Uterus (tissue), 4 donors: ENCODE results near the gene SLC39A6. TPM values are rescaled to one million over a fixed set of nuclear protein-coding genes. Genes with fewer than 3 reads are reported as not detected.

Experiments
- DNase-seq, 2 donors: peaks; one replicate each; pipeline ENCODE4 v3.0.0-alpha.2; 2019 to 2020
- H3K27ac ChIP-seq, 2 donors: fragments of 200-600 bp; sonication (generic); 1 replicate in 1 of 2; 2 replicates in 1 of 2; pipeline ENCODE4 v1.5.1; 2016 to 2018
- H3K27me3 ChIP-seq, 2 donors: fragments of 200-600 bp; sonication (generic); one replicate each; pipeline ENCODE4 v1.5.1; 2018 to 2019; ENCODE audit warnings: control low read depth in 1 of 2
- H3K36me3 ChIP-seq, 2 donors: fragments of 200-600 bp; sonication (generic); one replicate each; pipeline ENCODE4 v1.5.1; 2019; ENCODE audit warnings: control low read depth in 1 of 2
- H3K4me1 ChIP-seq, 2 donors: fragments of 200-600 bp; sonication (generic); one replicate each; pipeline ENCODE4 v1.5.1; 2018 to 2019; ENCODE audit warnings: control low read depth in 1 of 2
- H3K4me3 ChIP-seq, 2 donors: fragments of 200-600 bp; sonication (generic); 1 replicate in 1 of 2; 2 replicates in 1 of 2; pipeline ENCODE4 v1.5.1; 2018 to 2019; ENCODE audit warnings: mild to moderate bottlenecking in 1 of 2
- H3K9me3 ChIP-seq, 2 donors: fragments of 200-600 bp; sonication (generic); one replicate each; pipeline ENCODE4 v1.5.1; 2019; ENCODE audit warnings: control low read depth in 1 of 2
- POLR2A ChIP-seq, 2 donors: fragments of 450-650 bp; IDR thresholded peaks; one replicate each; pipeline ENCODE4 v1.6.1; 2016; ENCODE audit warnings: antibody characterized with exemption in 2 of 2, mild to moderate bottlenecking in 1 of 2, moderate library complexity in 1 of 2
- intact Hi-C: fragments of 100-400 bp; cut with DNase I; formaldehyde crosslinking; loops from one replicate; pipeline ENCODE4 v1.15.1; 2023; ENCODE audit warnings: low total_unique reads
- total RNA-seq, 4 donors: library from RNA; depleted of rRNA in 3 of 4; stranded (reverse); fragments of >200 nt in 3 of 4; gene quantifications; one replicate each; pipeline versions ENCODE4 v1.1.0 to v1.2.4, GENCODE V29; 2014 to 2023
- TF ChIP-seq, protein P1 (sequence below), 4 experiments: fragments of 200-600 bp in 2 of 4; fragments of 450-650 bp in 2 of 4; sonication (generic) in 2 of 4; IDR thresholded peaks; one replicate each; pipeline ENCODE4 v1.5.1; 2016 to 2019; ENCODE audit warnings: antibody characterized with exemption in 4 of 4, mild to moderate bottlenecking in 2 of 4, moderate library complexity in 1 of 4
- donor health status: DM: yes; HTN: yes; CAD: no.

SLC39A6 gene
- total RNA-seq, 4 donors from 2014 or later = 7.7 to 90.6 (median 31.1) TPM

DNA sequence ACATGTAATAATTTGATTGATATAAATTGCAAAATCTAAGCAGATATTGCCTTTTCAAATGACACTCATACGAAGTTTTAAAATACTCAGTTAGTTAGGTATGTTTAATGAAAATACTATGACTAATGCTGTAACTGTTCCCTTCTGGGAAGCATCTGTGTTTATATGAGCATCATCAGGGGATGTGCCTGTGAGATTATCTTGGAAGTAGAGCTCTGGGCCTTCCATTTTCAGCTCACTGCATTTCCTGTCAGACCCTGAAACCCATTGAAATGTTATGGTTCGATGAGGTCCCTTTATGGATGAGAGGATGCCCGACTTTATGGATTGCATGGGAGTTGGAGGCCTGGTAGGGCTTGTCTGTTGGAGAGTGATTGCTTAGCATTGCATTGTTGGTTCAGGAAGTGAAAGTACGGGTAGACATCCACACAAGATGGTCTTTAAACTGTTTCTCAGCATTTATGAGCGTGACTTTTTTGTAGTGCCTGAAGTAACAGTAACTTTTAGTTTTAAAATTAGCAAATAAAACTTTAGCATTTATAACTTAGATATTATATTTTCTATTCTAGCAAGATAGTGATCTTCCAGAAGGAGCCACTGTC is 29.2 kb upstream of the SLC39A6 start:
- DNase-seq = no peak

DNA sequence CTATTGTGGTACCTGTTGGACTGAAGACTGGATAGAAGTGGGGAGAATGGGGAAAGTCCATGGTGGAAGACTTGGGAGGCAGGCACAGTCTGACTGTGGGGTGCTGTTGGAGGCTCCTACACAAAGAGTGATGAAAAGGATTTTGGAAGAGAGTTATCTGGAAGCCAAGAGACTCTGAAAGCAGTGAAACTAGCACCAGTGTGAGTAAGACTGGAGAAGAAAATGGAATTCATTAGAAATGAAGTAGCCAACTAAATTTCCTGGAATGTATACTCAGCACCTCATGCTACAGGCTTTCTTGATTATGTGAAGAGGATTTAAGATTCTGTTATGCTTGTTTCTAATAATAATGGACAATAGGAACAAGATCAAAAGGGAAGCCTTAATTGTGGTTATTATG is 28.3 kb upstream of the SLC39A6 start:
- intact Hi-C loops = no loop called here
- H3K27me3 ChIP-seq = no peaks in the 10 kb centered on the region
- no peak overlapping the region for H3K27ac ChIP-seq
- TF ChIP-seq, protein P1, sequence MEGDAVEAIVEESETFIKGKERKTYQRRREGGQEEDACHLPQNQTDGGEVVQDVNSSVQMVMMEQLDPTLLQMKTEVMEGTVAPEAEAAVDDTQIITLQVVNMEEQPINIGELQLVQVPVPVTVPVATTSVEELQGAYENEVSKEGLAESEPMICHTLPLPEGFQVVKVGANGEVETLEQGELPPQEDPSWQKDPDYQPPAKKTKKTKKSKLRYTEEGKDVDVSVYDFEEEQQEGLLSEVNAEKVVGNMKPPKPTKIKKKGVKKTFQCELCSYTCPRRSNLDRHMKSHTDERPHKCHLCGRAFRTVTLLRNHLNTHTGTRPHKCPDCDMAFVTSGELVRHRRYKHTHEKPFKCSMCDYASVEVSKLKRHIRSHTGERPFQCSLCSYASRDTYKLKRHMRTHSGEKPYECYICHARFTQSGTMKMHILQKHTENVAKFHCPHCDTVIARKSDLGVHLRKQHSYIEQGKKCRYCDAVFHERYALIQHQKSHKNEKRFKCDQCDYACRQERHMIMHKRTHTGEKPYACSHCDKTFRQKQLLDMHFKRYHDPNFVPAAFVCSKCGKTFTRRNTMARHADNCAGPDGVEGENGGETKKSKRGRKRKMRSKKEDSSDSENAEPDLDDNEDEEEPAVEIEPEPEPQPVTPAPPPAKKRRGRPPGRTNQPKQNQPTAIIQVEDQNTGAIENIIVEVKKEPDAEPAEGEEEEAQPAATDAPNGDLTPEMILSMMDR (IDR thresholded peaks at IDR 0.05) = no peak
- no peak for TF ChIP-seq POLR2A (IDR thresholded peaks at IDR 0.05)
- no peaks in the 10 kb centered on the region for H3K36me3 ChIP-seq
- no peak overlapping the region for H3K4me3 ChIP-seq
- no peaks in the 10 kb centered on the region for H3K9me3 ChIP-seq
- no peak for DNase-seq
- H3K4me1 ChIP-seq = no peaks in the 10 kb centered on the region

More for the DNA sequence above, 29.2 kb upstream of the SLC39A6 start:
- H3K4me1 ChIP-seq = no peaks in the 10 kb centered on the region
- H3K4me3 ChIP-seq = no peak overlapping the region
- H3K36me3 ChIP-seq = no peaks in the 10 kb centered on the region
- intact Hi-C loops = no loop called here
- no peaks in the 10 kb centered on the region for H3K9me3 ChIP-seq
- H3K27me3 ChIP-seq = no peaks in the 10 kb centered on the region
- no peak for TF ChIP-seq POLR2A (IDR thresholded peaks at IDR 0.05)
- TF ChIP-seq, protein P1 (IDR thresholded peaks at IDR 0.05) = no peak
- no peak overlapping the region for H3K27ac ChIP-seq

DNA sequence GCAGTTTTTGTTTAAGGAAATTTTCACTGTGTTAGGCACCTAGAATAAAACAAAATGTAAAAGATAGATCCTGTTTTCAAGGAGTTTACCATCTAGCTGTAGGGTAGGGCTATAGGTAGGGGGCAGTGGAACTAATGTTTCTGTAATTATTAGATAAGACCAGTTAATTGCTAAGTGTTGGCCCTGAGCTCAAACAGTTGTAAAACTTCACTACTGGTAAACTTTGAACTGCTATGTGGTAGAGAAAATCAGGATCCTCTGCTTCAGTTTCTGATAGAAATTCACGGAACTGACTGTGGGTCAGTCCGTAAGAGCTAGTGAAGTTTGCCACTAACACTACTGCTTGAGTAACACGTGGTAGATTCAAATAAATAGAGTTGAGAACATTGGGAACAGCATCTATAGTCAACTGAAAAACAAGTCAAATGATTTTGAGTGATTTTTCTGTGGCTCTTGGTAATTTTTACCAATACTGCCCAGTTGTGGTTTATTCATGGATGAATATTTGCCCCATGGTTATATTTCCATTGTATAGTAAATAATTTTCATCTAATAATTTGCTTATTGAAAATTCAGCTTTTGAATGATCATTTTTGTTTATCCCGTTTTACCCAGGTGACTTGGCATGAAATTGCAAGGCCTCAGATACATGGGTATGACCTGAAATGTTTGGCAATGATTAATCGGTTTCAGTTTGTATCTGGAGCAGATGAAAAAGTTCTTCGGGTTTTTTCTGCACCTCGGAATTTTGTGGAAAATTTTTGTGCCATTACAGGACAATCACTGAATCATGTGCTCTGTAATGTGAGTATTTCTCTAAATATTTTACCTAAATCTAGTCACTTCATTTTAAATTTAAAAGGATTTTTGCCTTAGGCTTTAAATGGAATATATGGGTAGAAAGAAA is 27.0 kb upstream of the SLC39A6 start:
- H3K36me3 ChIP-seq = no peaks in the 10 kb centered on the region
- TF ChIP-seq, protein P1 (IDR thresholded peaks at IDR 0.05) = no peak
- TF ChIP-seq POLR2A (IDR thresholded peaks at IDR 0.05) = no peak
- intact Hi-C loops = no loop called here
- no peaks in the 10 kb centered on the region for H3K27me3 ChIP-seq
- no peak overlapping the region for H3K27ac ChIP-seq
- H3K4me1 ChIP-seq = no peaks in the 10 kb centered on the region
- no peaks in the 10 kb centered on the region for H3K9me3 ChIP-seq
- H3K4me3 ChIP-seq = no peak overlapping the region
- no peak for DNase-seq

DNA sequence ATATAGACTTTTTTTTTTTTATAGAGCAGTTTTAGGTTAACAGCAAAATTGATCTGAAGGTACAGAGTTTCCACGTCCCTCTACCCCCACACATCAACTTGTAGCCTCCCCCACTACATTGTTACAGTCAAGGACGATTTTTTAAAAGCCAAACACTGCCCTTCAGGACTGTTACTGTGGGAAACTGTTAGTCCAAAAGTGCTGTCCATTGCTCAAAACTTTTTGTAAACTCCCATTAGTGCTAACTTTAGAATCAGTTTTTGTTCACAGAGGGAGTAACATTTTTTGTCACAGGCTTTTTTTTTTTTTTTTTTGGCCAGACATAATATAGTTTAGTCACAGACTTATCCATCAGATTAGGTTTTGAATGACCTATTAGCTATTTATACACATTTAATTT is 24.6 kb upstream of the SLC39A6 start:
- TF ChIP-seq POLR2A (IDR thresholded peaks at IDR 0.05) = no peak
- TF ChIP-seq, protein P1 (IDR thresholded peaks at IDR 0.05) = no peak
- Histone ChIP-seq H3K27ac (no peak overlapping the region), H3K27me3 (no peaks in the 10 kb centered on the region), H3K36me3 (no peaks in the 10 kb centered on the region), H3K9me3 (no peaks in the 10 kb centered on the region), H3K4me1 (no peaks in the 10 kb centered on the region), H3K4me3 (no peak overlapping the region)
- intact Hi-C loops = no loop called here
- DNase-seq = no peak

DNA sequence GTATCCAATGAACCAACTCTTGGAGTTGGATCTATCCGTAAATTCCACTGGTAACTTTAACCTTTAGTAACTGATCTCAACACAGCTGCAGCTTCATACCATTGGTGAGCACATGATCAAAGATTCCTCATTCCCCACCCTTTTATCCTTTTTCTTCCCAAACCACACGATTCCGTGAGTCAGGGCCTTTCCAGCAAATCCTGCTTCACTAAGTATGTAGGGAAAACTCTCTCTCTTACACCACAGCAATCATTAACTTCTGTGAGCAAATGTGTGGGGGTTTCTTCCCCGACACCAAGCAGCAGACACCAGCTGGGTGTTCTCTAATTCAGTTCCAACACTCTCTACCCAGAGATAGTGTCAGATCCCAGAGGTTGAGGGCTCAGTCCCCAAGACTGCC is 24.1 kb upstream of the SLC39A6 start:
- no peak overlapping the region for H3K27ac ChIP-seq
- no peaks in the 10 kb centered on the region for H3K27me3 ChIP-seq
- H3K4me3 ChIP-seq = no peak overlapping the region
- H3K4me1 ChIP-seq = no peaks in the 10 kb centered on the region
- intact Hi-C loops = no loop called here
- no peak for DNase-seq
- no peak for TF ChIP-seq POLR2A (IDR thresholded peaks at IDR 0.05)
- TF ChIP-seq, protein P1 (IDR thresholded peaks at IDR 0.05) = no peak
- no peaks in the 10 kb centered on the region for H3K36me3 ChIP-seq
- no peaks in the 10 kb centered on the region for H3K9me3 ChIP-seq
